Anterior cingulate cortex (tissue), 58 donors: Measurements from ENCODE around the gene SLC17A7.

Experiments used
- DNase-seq, 58 donors: peaks; one replicate each; lab custom pipeline; 2025; lab: John Stamatoyannopoulos, UW

Gene SLC17A7

DNA sequence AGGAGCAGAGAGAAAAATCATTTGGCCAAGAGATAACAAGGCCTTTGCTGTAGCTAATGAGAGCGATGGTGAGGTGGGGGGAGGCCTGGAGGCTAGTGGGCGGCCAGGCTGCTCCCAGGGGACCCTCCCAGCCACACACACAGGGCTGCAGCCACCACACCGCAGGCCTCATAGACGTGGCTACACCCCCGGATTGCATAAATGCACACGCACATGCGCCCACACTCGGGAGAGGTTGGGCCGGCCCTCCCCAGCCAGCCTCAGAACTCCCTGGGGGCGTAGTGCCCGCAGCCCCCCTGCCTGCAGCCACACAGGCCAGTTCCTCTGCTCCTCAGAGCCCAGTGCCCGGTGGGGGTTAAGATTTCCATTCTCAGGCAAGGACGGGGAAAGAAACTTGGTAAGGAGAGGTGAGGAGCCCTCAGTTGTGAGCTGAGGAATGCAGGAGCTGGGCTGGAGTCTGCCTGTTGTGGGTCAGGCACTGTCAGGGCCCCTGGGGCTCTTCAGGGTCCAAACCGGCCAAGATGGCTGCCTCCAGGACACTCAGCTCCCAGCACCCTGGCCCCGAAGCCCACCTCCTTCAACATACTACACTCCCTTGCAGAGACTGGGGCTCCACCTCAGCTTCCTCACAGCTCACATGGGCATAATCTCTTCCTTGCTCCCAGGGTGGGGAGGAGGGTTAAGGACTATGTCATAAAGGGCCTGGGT is 26.1 kb downstream of the SLC17A7 start:
- peak in 1 of 58 donors; percentile 11 for DNase-seq

DNA sequence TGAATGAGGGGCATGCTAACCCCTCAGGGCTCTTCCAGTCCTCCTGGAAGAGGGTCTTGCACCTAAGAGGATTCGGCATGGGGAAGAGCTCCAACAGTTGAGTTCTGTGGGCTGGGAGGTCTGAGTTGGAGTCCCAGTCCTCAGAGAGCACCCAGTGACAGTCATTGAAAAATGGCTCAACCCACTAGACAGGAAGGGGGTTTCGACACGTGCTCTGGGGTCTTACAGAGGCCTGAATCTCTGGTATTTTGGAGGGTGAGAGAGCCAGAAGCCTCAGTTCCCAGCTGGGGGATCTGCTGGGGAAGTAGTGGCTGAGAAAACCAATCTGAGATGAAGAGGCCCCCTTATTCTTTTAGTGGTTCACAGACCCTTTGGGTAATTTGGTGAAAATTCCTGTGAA is 27.1 kb downstream of the SLC17A7 start:
- no peak for DNase-seq

DNA sequence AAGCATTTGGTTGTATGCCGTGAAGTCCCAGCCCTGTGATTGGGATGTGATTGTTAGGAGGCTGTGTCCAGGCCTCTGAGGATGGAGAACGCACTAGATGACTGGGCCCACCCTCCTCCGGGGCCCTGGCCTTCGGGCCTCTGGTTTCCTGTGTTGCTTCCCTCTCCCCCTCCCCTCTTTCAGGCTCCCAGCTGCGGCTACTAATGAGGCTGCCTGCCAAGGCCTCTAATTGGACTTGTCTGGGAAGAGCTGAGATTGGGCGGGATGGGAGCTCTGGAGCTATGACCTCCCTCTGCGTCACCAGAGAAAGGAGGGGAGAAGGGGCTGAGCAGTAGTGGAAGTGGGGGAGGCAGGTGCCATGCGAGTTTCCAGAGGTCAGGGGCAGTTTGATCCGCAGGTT is 28.0 kb downstream of the SLC17A7 start:
- DNase-seq: no peak

DNA sequence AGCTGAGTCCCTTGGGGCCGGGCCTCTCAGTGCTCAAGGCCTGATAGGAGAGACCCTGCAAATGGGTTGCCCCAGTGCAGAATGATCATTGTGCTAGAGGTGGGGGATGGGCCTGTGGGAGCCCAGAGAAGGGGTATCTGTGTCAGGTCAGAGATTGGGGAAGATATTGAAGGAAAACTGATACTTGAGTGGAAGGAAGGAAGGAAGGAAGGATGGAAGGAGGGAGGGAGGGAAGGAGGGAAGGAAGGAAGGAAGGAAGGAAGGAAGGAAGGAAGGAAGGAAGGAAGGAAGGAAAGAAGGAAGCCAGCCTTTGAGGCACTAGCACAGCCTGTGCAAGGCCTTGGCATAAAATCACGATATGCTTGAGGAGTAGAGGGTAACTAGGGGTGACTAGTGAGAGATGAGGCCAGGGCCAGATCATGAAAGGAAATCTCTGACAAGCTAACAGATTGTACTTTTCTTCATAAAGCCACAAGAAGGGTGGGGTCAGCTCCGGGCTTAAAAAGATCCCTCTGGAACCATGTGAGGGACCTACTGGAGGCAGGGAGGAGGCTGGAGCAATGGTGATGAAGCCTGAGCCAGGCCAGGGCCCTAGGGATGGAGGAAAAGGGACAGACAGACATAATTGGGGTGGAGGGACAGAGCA is 29.5 kb downstream of the SLC17A7 start:
- DNase-seq: no peak

DNA sequence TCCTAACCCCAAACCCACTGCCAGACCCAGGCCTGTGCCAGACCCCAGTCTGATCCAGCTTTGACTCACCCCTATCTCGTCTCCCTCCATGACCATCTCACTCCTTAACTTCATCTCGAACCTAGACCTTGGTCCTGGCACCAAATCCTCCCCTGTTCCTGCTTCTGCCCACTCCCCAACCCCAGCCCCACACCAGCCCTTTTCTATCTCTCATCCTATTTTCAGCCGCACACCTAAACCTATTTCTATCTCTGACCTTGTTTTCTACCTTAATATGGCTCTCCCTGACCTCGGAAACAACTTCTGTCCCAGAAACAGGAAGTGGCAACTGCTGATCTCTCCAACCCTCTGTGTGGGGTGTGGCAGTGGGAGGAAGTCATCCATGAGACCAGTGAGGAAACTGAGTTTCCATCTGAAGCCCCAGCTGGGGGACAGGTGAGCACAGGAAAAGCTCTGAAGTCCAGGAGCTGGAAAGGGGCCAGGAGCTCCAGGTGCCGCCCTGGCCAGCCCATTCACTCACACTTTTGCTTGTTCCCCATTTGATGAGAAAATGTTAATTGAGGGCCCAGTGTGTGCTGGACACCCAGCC is 31.8 kb downstream of the SLC17A7 start:
- no peak for DNase-seq

DNA sequence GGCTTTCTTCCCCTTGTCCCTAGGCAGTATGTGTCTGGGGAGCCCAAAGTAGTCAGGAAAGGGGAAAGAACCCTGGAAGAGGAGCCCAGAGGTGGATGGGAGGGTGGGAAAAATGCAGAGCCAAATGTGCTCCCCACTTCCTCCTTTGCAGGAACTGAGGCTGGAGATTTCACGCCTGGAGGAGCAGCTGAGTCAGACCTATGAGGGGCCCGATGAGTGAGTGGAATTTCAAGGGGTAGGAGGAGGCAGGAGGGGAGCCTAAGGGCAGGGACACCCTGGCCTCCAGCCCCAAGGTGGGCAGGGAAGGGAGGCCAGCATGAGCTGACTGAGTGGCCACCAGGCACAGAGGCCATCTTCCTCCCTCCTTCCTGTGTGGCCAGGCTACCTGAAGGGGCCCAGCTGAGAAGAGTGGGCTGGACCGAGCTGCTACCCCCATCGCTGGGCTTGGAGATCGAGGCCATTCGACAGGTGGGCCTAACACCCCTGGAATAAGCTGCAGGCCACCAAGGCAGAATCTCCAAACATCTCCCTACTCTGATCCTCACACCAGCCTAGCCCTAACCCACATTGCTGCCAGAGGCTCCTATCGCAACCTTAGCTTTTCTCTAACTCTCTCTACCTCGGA is 32.4 kb downstream of the SLC17A7 start:
- DNase-seq: no peak

DNA sequence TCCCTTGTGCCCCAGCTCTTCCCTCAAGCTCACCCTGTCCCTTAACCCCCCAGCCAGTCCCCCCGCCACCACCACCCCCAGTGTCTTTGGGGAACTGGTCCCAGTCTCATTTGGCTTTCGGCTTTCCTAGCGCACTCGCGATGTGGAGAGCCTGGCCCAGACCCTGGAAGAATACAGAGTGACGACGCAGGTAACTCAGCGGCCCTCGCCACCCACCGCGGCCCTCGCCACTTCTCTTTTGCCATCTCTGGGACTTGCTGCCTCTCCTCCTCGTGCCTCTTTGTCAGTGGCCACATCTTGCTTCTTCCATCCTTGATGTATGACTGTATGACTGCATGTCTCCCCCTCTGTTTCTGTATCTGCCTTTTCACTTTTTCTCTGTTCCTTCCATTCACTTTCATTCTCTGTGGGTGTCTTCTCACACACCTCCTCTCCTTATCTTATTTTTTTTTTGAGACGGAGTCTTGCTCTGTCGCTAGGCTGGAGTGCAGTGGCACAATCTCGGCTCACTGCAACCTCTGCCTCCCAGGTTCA is 33.8 kb downstream of the SLC17A7 start:
- no peak for DNase-seq

DNA sequence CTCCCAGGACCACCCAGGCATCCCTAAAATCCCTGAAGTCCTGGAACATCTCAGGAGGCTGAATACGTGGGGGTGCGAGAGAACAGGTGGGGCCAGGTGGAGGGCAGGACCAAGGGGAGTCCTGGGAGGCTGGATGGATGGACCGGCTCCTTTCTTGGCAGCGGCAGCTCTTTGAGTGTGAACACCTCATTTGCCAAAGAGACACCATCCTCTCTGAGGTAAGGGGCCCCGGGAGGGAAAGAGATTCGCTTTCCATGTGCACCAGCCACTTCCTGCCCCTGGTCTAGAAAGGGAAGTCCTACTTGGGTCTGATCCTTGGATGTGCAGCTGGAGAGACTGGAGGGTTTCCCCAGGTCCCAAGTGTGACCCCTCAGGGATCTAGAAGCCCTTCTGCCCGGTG is 34.2 kb downstream of the SLC17A7 start:
- DNase-seq: no peak

DNA sequence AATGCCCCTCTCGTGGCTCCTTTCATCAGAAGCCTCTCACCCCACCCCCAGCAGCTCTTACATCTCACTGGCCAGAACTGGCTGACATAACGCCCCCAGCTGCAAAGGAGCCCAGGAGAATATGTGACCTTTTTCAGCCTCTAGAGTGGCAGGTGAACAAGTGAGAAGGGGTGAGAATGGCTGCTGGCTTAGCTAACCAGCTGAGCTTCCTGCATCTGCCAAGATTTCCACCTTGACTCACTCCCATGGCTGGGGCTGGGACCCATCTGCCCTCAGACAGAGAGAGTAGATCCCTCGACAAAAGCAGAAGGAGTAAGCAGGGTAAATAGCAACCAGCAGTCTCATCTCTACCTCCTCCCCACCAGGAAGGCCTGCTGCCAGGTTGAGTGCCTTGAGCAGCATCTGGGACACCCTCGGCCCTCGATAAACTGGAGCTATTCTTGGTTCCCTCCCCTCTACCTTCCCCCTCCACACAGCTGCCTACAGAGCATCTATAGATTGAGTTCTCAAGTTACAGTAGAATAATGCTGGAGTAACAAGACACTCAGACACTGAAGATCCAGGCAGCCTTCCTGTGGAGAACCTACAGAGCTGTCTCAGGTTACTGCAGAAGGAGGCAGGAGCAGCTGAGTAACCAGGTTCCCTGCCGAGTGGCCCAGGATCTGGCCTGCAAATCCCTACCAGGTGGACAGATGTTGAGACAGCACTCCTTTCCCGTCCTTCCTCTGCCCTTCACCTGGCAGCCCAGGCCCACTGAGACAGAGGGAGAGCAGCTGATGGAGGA is 37.7 kb downstream of the SLC17A7 start:
- no peak for DNase-seq

DNA sequence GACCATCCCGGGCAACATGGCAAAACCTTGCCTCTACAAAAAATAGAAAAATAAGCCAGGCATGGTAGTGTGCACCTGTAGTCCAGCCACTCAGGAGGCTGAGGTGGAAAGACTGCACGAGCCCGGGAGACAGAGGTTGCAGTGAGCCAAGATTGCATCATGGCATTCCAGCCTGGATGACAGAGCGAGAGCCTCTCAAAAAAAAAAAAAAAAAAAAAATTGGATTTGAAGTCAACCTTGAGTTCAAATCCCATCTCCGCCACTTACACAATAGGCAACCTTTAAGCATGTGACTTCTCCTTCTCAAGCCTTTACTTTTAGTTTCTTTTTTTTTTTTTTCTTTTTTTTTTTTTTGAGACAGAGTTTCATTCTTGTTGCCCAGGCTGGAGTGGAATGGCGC is 41.3 kb downstream of the SLC17A7 start:
- DNase-seq: no peak

DNA sequence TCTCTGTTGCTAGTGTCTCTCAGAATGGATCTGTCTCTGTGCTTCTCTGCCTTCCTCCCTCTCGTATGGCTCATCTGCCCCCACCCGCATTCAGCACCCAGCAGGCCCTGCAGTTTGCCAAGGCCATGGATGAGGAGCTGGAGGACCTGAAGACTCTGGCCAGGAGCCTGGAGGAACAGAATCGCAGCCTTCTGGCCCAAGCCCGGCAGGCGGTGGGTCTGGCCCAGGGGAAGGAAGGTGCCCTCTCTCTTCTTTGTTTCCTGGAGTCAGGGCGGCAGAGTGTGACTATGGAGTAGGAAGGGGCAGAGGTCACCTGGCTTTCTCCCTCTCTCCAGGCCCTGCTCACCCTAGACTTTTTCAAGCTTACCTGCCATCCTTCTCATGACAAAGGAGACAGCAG is 42.4 kb downstream of the SLC17A7 start:
- no peak for DNase-seq

DNA sequence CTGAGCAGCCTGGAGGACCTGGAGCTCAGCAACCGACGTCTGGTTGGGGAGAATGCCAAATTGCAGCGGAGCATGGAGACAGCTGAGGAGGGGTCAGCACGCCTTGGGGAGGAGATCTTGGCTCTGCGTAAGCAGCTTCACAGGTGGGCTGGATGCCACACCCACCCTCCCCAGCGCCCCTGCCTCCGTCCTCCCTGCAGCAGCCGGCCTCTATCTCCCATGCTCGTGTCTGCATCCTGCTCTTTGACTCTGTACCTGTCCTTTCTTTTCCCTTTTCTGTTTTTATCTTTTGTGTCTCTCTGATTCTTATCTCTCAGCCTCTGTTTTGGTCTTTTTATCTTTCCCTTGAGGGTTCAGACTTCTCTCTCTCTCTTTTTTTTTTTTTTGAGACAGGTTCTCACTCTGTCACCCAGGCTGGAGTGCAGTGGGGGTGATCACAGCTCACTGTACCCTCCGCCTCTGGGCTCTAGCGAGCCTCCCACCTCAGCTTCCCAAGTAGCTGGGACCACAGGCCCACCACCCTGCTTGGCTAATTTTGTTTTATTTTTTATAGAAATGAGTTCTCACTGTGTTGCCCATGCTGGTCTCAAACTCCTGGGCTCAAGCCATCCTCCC is 43.2 kb downstream of the SLC17A7 start:
- no peak for DNase-seq

DNA sequence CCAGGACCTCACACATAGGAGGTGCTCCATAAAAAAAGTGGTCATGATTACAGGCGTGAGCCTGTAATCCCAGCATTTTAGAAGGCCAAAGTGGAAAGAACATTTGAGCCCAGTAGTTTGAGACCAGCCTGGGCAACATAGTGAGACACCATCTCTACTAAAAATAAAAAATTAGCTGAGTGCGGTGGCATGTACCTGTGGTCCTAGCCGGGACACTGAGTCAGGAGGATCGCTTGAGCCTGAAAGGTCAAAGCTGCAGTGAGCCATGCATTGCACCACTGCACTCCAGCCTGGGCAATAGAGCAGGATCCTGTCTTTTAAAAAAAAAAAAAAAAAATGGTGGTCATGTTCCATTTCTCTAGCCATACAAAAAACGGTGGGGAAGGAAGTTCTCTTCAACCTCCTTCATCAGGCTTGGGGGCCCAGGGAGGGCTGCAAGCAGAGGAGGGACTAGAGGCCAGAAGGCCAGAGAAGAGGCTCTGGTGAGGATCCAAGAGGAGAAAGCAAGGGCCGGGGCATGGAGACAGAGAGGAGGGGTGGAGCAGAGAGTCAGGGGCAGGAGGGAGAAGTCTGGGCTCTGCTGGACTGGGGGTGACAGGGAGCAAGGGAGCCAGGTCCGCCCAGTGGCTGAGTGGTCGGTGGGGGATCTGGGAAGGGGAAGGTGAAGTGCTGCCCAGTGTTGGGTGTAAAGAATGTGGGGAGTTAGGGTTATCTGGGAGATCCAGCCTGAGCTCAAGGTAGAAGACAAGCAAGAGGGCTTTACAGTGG is 44.4 kb downstream of the SLC17A7 start:
- no peak for DNase-seq

DNA sequence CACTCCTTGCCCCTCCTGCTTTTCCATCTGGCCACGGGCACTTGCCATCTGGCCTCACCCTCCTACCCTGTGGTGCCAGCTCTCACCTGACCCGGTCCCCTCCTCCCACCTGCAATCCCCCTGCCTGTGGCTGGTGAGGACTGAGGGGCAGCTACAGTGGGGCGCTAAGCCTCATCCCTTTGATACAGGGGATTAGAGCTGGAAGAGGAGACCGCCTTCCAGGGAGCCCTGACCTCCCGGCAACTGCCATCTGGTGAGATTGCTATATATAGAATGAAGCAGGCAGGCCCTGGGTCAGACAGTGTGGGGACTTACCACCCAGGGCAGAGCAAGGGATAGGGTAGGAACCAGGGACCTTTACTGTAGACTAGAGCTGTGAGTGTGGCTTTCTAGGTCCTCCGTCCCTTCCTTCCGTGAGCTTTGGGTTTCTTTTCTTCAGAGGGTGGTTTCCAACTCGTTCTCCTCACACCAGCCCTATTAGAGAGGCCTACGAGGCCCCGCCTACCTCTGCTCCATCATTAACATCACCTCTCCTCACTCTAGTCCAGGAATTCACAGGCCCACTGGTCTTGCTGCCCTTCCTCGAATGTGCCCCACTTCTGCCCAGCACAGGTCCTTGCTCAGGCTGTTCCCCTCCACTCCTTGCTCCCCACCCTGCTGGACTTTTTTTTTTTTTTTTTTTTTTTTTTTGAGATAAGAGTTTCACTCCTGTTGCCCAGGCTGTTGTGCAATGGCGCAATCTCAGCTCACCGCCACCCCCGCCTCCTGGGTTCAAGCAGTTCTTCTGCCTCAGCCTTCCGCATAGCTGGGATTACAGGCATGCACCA is 45.5 kb downstream of the SLC17A7 start:
- DNase-seq: no peak

DNA sequence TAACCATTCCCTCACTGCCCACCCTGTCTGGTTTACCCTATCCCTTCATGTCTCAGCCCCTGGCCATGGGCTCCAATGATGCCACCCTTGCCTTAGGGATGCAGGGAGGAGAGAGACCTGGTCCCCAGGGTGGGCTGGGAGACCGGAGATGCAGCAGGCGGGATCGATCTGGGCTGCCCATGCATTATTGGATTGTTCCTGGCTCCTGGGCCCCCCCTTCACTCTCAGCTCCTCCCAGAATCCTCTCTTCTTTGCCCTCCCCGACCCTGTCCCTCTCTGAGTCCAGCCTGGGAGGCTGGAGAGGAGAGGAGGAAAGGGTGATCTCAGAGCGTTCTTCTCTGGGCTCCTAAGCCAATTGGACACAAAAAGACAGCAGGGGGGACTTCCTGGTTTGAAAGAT is 47.4 kb downstream of the SLC17A7 start:
- DNase-seq: no peak

DNA sequence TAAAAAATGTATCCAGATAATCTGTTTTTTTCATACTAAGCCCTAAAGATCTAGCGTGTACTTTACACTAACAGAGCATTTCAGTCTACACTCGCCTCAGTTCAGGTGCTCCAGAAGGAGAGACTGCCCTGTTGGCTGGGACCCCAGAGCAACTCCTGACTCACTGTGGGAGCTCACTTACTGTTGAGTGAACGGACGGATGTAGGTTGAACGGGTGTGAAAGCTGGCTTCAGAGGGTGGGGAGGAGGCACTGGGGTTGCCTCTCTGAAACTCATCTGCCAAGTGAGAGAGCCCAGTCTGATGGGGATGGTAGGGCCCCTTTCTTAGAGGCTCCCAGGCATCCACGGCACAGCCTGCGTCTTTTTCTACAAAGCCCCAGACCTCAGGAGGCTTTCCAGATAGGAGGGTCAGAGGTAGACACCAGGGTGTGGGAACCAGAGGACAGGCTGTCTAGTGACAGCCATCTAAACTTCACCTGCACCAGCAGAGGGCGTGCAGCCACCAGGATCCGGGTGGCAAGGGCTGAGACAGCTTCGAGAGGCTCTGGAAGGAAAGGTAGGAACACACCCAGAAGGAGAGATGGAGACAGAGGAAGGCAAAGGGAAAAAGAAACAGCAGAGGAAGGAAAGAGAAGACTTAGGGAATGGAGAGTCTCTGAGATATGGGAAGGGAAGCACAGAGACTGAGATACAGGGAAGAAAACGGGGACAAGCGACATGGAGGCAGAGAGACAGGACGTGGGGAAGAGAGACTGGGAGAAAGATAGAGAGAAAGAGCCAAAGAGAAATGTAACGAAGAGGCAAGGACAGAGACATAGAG is 49.5 kb downstream of the SLC17A7 start:
- DNase-seq: peak in 52 of 58 donors; percentile 3 to 81 (median 40)

DNA sequence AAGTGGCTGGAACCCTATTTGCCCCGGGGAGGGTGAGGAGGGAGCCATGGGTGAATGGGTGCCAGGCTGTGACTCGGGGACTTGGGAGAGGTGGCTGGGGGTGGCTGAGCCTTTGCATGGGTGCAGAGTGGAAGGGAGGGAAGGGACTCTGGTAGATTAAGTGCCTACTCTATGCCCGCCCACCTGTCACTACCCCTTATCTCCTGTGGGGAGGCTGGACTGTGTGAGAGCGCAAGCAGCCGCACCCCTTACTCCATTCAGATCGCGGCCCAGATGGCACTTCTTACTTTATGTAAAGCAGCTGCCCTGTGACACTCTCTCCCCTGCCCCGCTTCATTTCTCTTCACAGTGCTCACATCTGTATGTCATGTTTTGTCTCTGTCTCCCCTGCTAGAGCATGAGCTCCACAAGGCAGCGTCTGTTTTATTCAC is 50.4 kb downstream of the SLC17A7 start:
- DNase-seq: no peak
